Testis (tissue), 2 donors: Measurements from ENCODE around the gene RAP2A.

Experiments used
- POLR2A ChIP-seq: fragments of 450-650 bp; IDR thresholded peaks from one replicate; pipeline ENCODE4 v1.6.1; 2017; ENCODE audit warnings: antibody characterized with exemption, mild to moderate bottlenecking, moderate library complexity
- TF ChIP-seq, protein P1 (sequence below), 3 experiments: fragments of 450-650 bp in 2 of 3; fragments of 200-600 bp in 1 of 3; sonication (generic) in 1 of 3; IDR thresholded peaks; one replicate each; pipeline ENCODE4 v1.5.1; 2016 to 2019; ENCODE audit warnings: antibody characterized with exemption in 3 of 3, mild to moderate bottlenecking in 2 of 3, moderate library complexity in 1 of 3

- TF ChIP-seq, protein P1, sequence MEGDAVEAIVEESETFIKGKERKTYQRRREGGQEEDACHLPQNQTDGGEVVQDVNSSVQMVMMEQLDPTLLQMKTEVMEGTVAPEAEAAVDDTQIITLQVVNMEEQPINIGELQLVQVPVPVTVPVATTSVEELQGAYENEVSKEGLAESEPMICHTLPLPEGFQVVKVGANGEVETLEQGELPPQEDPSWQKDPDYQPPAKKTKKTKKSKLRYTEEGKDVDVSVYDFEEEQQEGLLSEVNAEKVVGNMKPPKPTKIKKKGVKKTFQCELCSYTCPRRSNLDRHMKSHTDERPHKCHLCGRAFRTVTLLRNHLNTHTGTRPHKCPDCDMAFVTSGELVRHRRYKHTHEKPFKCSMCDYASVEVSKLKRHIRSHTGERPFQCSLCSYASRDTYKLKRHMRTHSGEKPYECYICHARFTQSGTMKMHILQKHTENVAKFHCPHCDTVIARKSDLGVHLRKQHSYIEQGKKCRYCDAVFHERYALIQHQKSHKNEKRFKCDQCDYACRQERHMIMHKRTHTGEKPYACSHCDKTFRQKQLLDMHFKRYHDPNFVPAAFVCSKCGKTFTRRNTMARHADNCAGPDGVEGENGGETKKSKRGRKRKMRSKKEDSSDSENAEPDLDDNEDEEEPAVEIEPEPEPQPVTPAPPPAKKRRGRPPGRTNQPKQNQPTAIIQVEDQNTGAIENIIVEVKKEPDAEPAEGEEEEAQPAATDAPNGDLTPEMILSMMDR (IDR thresholded peaks at IDR 0.05): no peak
- TF ChIP-seq POLR2A: no peak
Measured at GRCh38 chr13:97403893-97404750, 29.8 kb upstream of the RAP2A start.
